Peyer's patch (tissue), 4 donors: ENCODE results near the gene USP37. TPM values are rescaled to one million over a fixed set of nuclear protein-coding genes. Genes with fewer than 3 reads are reported as not detected.

Source experiments
- DNase-seq, 3 donors: peaks; one replicate each; pipeline ENCODE4 v3.0.0-alpha.2; 2017 to 2019
- H3K27ac ChIP-seq, 4 donors: fragments of 200-600 bp; sonication (generic); one replicate each; pipeline ENCODE4 v1.5.1; 2016 to 2019
- H3K27me3 ChIP-seq, 2 donors: fragments of 200-600 bp; sonication (generic); one replicate each; pipeline ENCODE4 v1.5.1; 2019
- H3K36me3 ChIP-seq, 3 donors: fragments of 200-600 bp; sonication (generic); one replicate each; pipeline ENCODE4 v1.5.1; 2016 to 2019
- H3K4me1 ChIP-seq, 4 donors: fragments of 200-600 bp; sonication (generic); one replicate each; pipeline ENCODE4 v1.5.1; 2016 to 2019
- H3K4me3 ChIP-seq, 4 donors: fragments of 200-600 bp; sonication (generic); 1 replicate in 3 of 4; 2 replicates in 1 of 4; pipeline ENCODE4 v1.5.1; 2016 to 2019; ENCODE audit warnings: mild to moderate bottlenecking in 1 of 4
- H3K9me3 ChIP-seq, 4 donors: fragments of 200-600 bp; sonication (generic); one replicate each; pipeline ENCODE4 v1.5.1; 2016 to 2019; ENCODE audit warnings: mild to moderate bottlenecking in 1 of 4
- POLR2A ChIP-seq, 2 donors: fragments of 450-650 bp; IDR thresholded peaks; one replicate each; pipeline ENCODE4 v1.5.1; 2017; ENCODE audit warnings: antibody characterized with exemption in 2 of 2, mild to moderate bottlenecking in 2 of 2, moderate library complexity in 2 of 2
- total RNA-seq, 4 donors: library from RNA; depleted of rRNA; stranded (reverse); fragments of >200 nt; gene quantifications; one replicate each; pipeline ENCODE4 v1.1.0, GENCODE V29; 2016
- TF ChIP-seq, protein P1 (sequence below), 6 experiments: fragments of 450-650 bp in 4 of 6; fragments of 200-600 bp in 2 of 6; sonication (generic) in 1 of 6; IDR thresholded peaks; one replicate each; pipeline ENCODE4 v1.5.1; 2017 to 2019; ENCODE audit warnings: antibody characterized with exemption in 6 of 6, mild to moderate bottlenecking in 3 of 6, moderate library complexity in 1 of 6

Gene USP37
- total RNA-seq, 4 donors from 2014 or later, result 12.6 to 44.6 (median 21.8) TPM

GRCh38 chr2:218583983-218584850 is 16.1 kb upstream of the USP37 start:
- no peak for DNase-seq
- Histone ChIP-seq H3K36me3 (peaks cover 0 to 80% (median 0%) of the 10 kb centered on the region in 3 donors), H3K27me3 (no peaks in the 10 kb centered on the region), H3K4me1 (no peaks in the 10 kb centered on the region), H3K27ac (no peak overlapping the region), H3K9me3 (no peaks in the 10 kb centered on the region), H3K4me3 (no peak overlapping the region)
- TF ChIP-seq, protein P1, sequence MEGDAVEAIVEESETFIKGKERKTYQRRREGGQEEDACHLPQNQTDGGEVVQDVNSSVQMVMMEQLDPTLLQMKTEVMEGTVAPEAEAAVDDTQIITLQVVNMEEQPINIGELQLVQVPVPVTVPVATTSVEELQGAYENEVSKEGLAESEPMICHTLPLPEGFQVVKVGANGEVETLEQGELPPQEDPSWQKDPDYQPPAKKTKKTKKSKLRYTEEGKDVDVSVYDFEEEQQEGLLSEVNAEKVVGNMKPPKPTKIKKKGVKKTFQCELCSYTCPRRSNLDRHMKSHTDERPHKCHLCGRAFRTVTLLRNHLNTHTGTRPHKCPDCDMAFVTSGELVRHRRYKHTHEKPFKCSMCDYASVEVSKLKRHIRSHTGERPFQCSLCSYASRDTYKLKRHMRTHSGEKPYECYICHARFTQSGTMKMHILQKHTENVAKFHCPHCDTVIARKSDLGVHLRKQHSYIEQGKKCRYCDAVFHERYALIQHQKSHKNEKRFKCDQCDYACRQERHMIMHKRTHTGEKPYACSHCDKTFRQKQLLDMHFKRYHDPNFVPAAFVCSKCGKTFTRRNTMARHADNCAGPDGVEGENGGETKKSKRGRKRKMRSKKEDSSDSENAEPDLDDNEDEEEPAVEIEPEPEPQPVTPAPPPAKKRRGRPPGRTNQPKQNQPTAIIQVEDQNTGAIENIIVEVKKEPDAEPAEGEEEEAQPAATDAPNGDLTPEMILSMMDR (IDR thresholded peaks at IDR 0.05), result no peak
- no peak for TF ChIP-seq POLR2A (IDR thresholded peaks at IDR 0.05)

DNA sequence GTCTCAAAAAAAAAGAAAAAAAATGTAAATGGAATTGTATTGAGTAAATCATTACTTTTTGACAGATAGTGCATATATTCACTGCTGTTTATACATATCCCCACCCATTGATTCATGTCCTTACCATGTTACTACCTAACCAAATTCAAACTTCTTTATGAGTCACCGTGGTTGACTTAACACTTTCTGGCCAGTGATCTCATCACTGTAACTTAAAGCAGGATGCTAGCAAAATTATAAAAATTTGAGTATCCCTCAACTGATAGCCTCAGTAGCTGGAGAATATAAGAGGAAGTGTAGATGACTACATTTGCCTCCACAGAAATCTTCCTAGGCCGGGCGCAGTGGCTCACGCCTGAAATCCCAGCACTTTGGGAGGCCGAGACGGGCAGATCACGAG is 13.9 kb upstream of the USP37 start:
- H3K36me3 ChIP-seq, result peaks cover 0 to 64% (median 0%) of the 10 kb centered on the region in 3 donors

DNA sequence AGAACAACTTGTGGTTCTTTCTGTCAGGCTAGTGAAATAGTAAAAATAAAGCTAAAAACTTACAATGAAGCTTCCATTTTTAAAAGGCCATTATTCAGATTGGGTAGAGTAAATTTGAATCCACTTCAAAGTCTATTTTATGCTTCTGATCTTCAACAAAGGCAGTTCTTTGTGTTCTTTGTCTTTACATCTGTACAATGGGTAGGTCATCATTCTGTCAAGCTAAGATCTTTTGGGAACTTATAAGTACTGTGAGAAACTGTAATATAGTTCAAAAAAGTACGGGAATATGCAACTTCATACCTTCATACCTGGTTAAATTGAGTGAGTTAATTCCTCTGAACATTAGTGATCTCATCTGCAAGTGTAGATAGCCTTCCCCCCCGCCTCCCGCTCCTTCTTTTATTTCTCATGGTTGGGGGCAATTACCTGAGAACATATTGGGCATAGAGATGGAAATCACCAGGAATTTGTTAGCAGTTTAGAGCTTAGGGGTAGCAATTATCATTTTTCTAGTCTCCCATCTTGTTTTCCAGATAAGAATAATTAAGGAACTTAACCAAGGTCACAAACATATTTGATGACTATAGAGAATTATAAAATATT is 10.2 kb upstream of the USP37 start:
- Histone ChIP-seq H3K4me1 (no peaks in the 10 kb centered on the region), H3K36me3 (peaks cover 0 to 39% (median 0%) of the 10 kb centered on the region in 3 donors), H3K27ac (no peak overlapping the region), H3K27me3 (no peaks in the 10 kb centered on the region), H3K9me3 (no peaks in the 10 kb centered on the region), H3K4me3 (no peak overlapping the region)
- TF ChIP-seq, protein P1 (IDR thresholded peaks at IDR 0.05), result no peak
- DNase-seq, result no peak

More for the DNA sequence above, 13.9 kb upstream of the USP37 start:
- no peak overlapping the region for H3K27ac ChIP-seq
- H3K4me3 ChIP-seq, result no peak overlapping the region
- no peaks in the 10 kb centered on the region for H3K9me3 ChIP-seq
- no peak for TF ChIP-seq POLR2A (IDR thresholded peaks at IDR 0.05)
- TF ChIP-seq, protein P1 (IDR thresholded peaks at IDR 0.05), result no peak
- no peaks in the 10 kb centered on the region for H3K4me1 ChIP-seq
- H3K27me3 ChIP-seq, result no peaks in the 10 kb centered on the region
- no peak for DNase-seq

DNA sequence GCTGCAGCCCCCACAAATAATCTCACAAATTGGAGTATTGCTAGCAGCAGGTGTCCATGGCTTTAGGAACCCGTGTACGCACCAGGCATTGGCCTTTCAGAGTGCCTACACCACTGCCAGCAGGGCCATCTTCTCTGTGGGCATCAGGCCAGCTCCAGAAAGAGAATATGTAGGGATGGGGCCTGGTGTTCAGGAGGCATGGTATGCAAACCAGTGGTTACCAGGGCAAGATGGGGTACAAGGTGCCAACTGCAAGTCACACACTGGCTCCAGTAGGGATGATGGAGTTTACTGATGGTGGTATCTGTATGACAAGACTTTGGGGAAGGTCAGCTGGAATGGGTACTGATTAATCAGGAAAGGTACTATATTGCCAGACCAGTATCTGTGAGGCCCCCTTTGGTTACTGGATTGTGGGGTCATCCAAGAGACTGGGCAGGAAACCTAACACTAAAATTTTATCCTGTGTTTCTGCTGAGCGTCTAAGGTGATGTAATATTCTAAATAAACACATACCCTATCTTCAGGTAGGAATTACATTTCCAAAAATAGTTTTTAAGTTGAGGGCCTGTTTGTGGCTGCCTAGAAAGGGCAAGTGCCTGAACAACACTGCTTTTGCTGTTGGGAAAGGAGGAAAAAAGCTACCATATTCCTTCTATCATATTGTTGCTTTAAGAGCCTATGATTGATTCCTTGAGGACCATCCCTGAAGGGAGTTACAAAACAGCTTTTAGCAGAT is 9.5 kb upstream of the USP37 start:
- Histone ChIP-seq H3K27me3 (no peaks in the 10 kb centered on the region), H3K4me3 (no peak overlapping the region), H3K9me3 (no peaks in the 10 kb centered on the region), H3K27ac (no peak overlapping the region), H3K4me1 (no peaks in the 10 kb centered on the region), H3K36me3 (peaks cover 0 to 38% (median 0%) of the 10 kb centered on the region in 3 donors)
- TF ChIP-seq, protein P1 (IDR thresholded peaks at IDR 0.05), result no peak
- TF ChIP-seq POLR2A (IDR thresholded peaks at IDR 0.05), result no peak
- no peak for DNase-seq

GRCh38 chr2:218576854-218577253 is 8.7 kb upstream of the USP37 start:
- H3K4me1 ChIP-seq, result no peaks in the 10 kb centered on the region
- H3K27ac ChIP-seq, result no peak overlapping the region
- DNase-seq, result no peak
- no peak for TF ChIP-seq POLR2A (IDR thresholded peaks at IDR 0.05)
- TF ChIP-seq, protein P1 (IDR thresholded peaks at IDR 0.05), result no peak
- no peak overlapping the region for H3K4me3 ChIP-seq
- peaks cover 0 to 36% (median 0%) of the 10 kb centered on the region in 3 donors for H3K36me3 ChIP-seq
- H3K27me3 ChIP-seq, result no peaks in the 10 kb centered on the region
- H3K9me3 ChIP-seq, result no peaks in the 10 kb centered on the region
